H1 (cell line): ENCODE measurements around the gene DPH1. TPM values are rescaled to one million over a fixed set of nuclear protein-coding genes. Genes with fewer than 3 reads are reported as not detected.
A peak's percentile ranks its signal among the peaks of the same experiment; 100 is the strongest.

ENCODE experiments used
- CTCF ChIA-PET: fragments of 300-600 bp; sonication (Branson Sonifier 250); formaldehyde crosslinking; loops from one replicate; lab custom pipeline; 2021; ENCODE audit not compliant: partially characterized antibody; lab: Charles Lee
- POLR2A ChIA-PET: fragments of 300-600 bp; sonication (Branson Sonifier 250); formaldehyde crosslinking; loops from one replicate; lab custom pipeline; 2021; ENCODE audit warnings: inconsistent platforms; ENCODE audit not compliant: partially characterized antibody; lab: Charles Lee
- DNase-seq, 2 experiments: peaks; one replicate each; pipeline versions ENCODE4 v3.0.0 to v3.0.0-alpha.2; 2010 to 2022; ENCODE audit warnings: low spot score in 2 of 2, low read depth in 1 of 2, mixed read lengths in 1 of 2
- FAIRE-seq: peaks from 2 replicates; lab custom pipeline; 2011; peaks lifted over from hg19 to GRCh38; lab: Jason Lieb, UNC
- H2AFZ ChIP-seq: 2 replicates; pipeline ENCODE4 v1.8.1; 2012; ENCODE audit warnings: low read length, inconsistent platforms
- H2AK5ac ChIP-seq: 2 replicates; pipeline ENCODE4 v1.6.1; 2013; ENCODE audit warnings: low read depth, low read length
- H2BK120ac ChIP-seq: replicated peaks from 2 replicates; pipeline ENCODE3; 2013; ENCODE audit warnings: low read depth, low read length, inconsistent platforms
- H2BK12ac ChIP-seq: 2 replicates; pipeline ENCODE4 v1.6.1; 2013; ENCODE audit warnings: low read depth, low read length
- H2BK15ac ChIP-seq: 2 replicates; pipeline ENCODE4 v1.6.1; 2013; ENCODE audit warnings: low read length
- H2BK20ac ChIP-seq: 2 replicates; pipeline ENCODE4 v1.6.1; 2013; ENCODE audit warnings: low read length
- H2BK5ac ChIP-seq: 2 replicates; pipeline ENCODE4 v1.6.1; 2013; ENCODE audit warnings: low read depth, low read length
- H3K14ac ChIP-seq: 2 replicates; pipeline ENCODE4 v1.6.1; 2013; ENCODE audit warnings: inconsistent platforms; ENCODE audit not compliant: insufficient read length
- H3K18ac ChIP-seq: 2 replicates; pipeline ENCODE4 v1.6.1; 2013; ENCODE audit warnings: low read length; ENCODE audit errors: extremely low read depth
- H3K23ac ChIP-seq: 2 replicates; pipeline ENCODE4 v1.6.1; 2013; ENCODE audit warnings: inconsistent platforms; ENCODE audit not compliant: insufficient read length
- H3K23me2 ChIP-seq: 2 replicates; pipeline ENCODE4 v1.6.1; 2013; ENCODE audit warnings: low read depth, low read length
- H3K27ac ChIP-seq: 2 replicates; pipeline ENCODE4 v1.6.1; 2011; ENCODE audit warnings: low read depth, low read length, inconsistent platforms
- H3K27me3 ChIP-seq, 4 experiments: replicated peaks in 1 of 4; 1 replicate in 1 of 4; 2 replicates in 3 of 4; pipeline versions ENCODE4 v1.6.1 to v1.8.1; 2011 to 2013; ENCODE audit warnings: low read length in 3 of 4, mild to moderate bottlenecking in 3 of 4, inconsistent platforms in 2 of 4, mixed read lengths in 2 of 4, moderate library complexity in 1 of 4; ENCODE audit not compliant: control insufficient read depth in 3 of 4, insufficient read depth in 3 of 4; ENCODE audit errors: extremely low read depth in 1 of 4
- H3K36me3 ChIP-seq, 4 experiments: 2 replicates each; pipeline versions ENCODE4 v1.6.1 to v1.8.1; 2011 to 2013; ENCODE audit warnings: mild to moderate bottlenecking in 4 of 4, low read length in 3 of 4, moderate library complexity in 2 of 4, control low read depth in 1 of 4, inconsistent platforms in 1 of 4; ENCODE audit not compliant: insufficient read depth in 4 of 4, control insufficient read depth in 2 of 4
- H3K4ac ChIP-seq: replicated peaks from 2 replicates; pipeline ENCODE3; 2013; ENCODE audit warnings: low read length, low read depth, mixed read lengths, inconsistent platforms; ENCODE audit not compliant: insufficient read length
- H3K4me1 ChIP-seq, 4 experiments: replicated peaks in 1 of 4; 1 replicate in 1 of 4; 2 replicates in 3 of 4; pipeline versions ENCODE4 v1.6.1 to v1.8.1; 2011 to 2013; ENCODE audit warnings: low read length in 3 of 4, inconsistent platforms in 2 of 4, mixed read lengths in 1 of 4; ENCODE audit not compliant: insufficient read depth in 4 of 4, control insufficient read depth in 3 of 4
- H3K4me2 ChIP-seq, 2 experiments: 2 replicates each; pipeline versions ENCODE4 v1.6.1 to v1.8.1; 2011 to 2013; ENCODE audit warnings: low read depth in 2 of 2, low read length in 2 of 2, control low read depth in 1 of 2, inconsistent platforms in 1 of 2, mild to moderate bottlenecking in 1 of 2; ENCODE audit not compliant: insufficient read depth in 1 of 2
- H3K4me3 ChIP-seq, 4 experiments: fragments of 200-600, 300-600 bp in 1 of 4; sonication (generic), shearing (Covaris generic), sonication (Bioruptor Twin) in 1 of 4; 2 replicates each; pipeline versions ENCODE4 v1.5.1 to v1.8.1; 2011 to 2016; ENCODE audit warnings: low read length in 4 of 4, low read depth in 3 of 4, control low read depth in 2 of 4, inconsistent platforms in 2 of 4, mild to moderate bottlenecking in 2 of 4, mixed read lengths in 1 of 4, moderate library complexity in 1 of 4; ENCODE audit not compliant: insufficient read depth in 2 of 4; ENCODE audit errors: extremely low read depth in 1 of 4
- H3K56ac ChIP-seq: replicated peaks from 2 replicates; pipeline ENCODE3; 2013; ENCODE audit warnings: low read depth, mild to moderate bottlenecking, mixed read lengths, low read length, inconsistent platforms; ENCODE audit not compliant: insufficient read length
- H3K79me1 ChIP-seq: 2 replicates; pipeline ENCODE4 v1.6.1; 2013; ENCODE audit warnings: low read depth, low read length, control low read depth
- H3K79me2 ChIP-seq, 2 experiments: 2 replicates each; pipeline versions ENCODE4 v1.6.1 to v1.8.1; 2012 to 2013; ENCODE audit warnings: low read length in 2 of 2, mild to moderate bottlenecking in 2 of 2, inconsistent platforms in 1 of 2; ENCODE audit not compliant: insufficient read depth in 2 of 2, control insufficient read depth in 1 of 2
- H3K9ac ChIP-seq, 4 experiments: replicated peaks in 1 of 4; 1 replicate in 1 of 4; 2 replicates in 3 of 4; pipeline versions ENCODE4 v1.6.1 to v1.8.1; 2011 to 2013; ENCODE audit warnings: low read depth in 3 of 4, low read length in 3 of 4, control low read depth in 2 of 4, mild to moderate bottlenecking in 2 of 4, moderate library complexity in 2 of 4, inconsistent platforms in 1 of 4; ENCODE audit errors: extremely low read depth in 1 of 4
- H3K9me3 ChIP-seq, 2 experiments: 2 replicates each; pipeline versions ENCODE4 v1.6.1 to v1.8.1; 2012 to 2013; ENCODE audit warnings: mild to moderate bottlenecking in 2 of 2, moderate library complexity in 2 of 2, control low read depth in 1 of 2, inconsistent platforms in 1 of 2, low read depth in 1 of 2, low read length in 1 of 2, mixed read lengths in 1 of 2; ENCODE audit not compliant: insufficient read depth in 2 of 2
- H4K20me1 ChIP-seq, 2 experiments: replicated peaks in 1 of 2; 2 replicates each; pipeline versions ENCODE3 to v1.8.1; 2011 to 2013; ENCODE audit warnings: inconsistent platforms in 2 of 2, low read length in 2 of 2, mild to moderate bottlenecking in 1 of 2; ENCODE audit not compliant: insufficient read depth in 2 of 2, control insufficient read depth in 1 of 2
- H4K5ac ChIP-seq: 2 replicates; pipeline ENCODE4 v1.6.1; 2013; ENCODE audit warnings: low read length, low read depth, mixed read lengths, inconsistent platforms; ENCODE audit not compliant: insufficient read length
- H4K8ac ChIP-seq: 2 replicates; pipeline ENCODE4 v1.8.0; 2013; ENCODE audit warnings: mild to moderate bottlenecking, moderate library complexity, low read length, inconsistent platforms; ENCODE audit not compliant: insufficient read depth; ENCODE audit errors: extremely low read depth
- H4K91ac ChIP-seq: replicated peaks from 2 replicates; pipeline ENCODE3; 2013; ENCODE audit warnings: low read length, mixed read lengths, inconsistent platforms; ENCODE audit not compliant: insufficient read length
- BCL11A ChIP-seq, 2 experiments: IDR thresholded peaks; one replicate each; pipeline ENCODE4 v1.6.1; 2011; ENCODE audit warnings: low read depth in 2 of 2, low read length in 2 of 2, mild to moderate bottlenecking in 2 of 2
- EZH2 ChIP-seq: fragments of 200-600 bp; sonication (generic); IDR thresholded peaks from 2 replicates; pipeline ENCODE4 v1.7.1; 2012; ENCODE audit warnings: low read depth, mild to moderate bottlenecking, moderate library complexity, low read length, inconsistent platforms; ENCODE audit not compliant: severe bottlenecking
- FOSL1 ChIP-seq: IDR thresholded peaks from 2 replicates; pipeline ENCODE4 v1.6.1; 2011; ENCODE audit warnings: mild to moderate bottlenecking, low read depth, low read length, moderate library complexity; ENCODE audit not compliant: insufficient read depth
- GABPA ChIP-seq: IDR thresholded peaks from 2 replicates; pipeline ENCODE4 v1.6.1; 2011; ENCODE audit warnings: mild to moderate bottlenecking, low read length, moderate library complexity, borderline replicate concordance; ENCODE audit not compliant: insufficient read depth
- NRF1 ChIP-seq: IDR thresholded peaks from 2 replicates; pipeline ENCODE4 v1.6.1; 2011; ENCODE audit warnings: mild to moderate bottlenecking, low read depth, low read length, improper control_type of control experiment
- PHF8 ChIP-seq: fragments of 200-600 bp; sonication (generic); conservative IDR thresholded peaks from 2 replicates; pipeline ENCODE4 v1.7.1; 2012; ENCODE audit warnings: low read depth, mild to moderate bottlenecking, inconsistent platforms, low read length, moderate library complexity
- TBP ChIP-seq: IDR thresholded peaks from 2 replicates; pipeline ENCODE4 v1.6.1; 2011; ENCODE audit warnings: low read depth, low read length, improper control_type of control experiment
- WGBS, 2 experiments: shearing (Covaris generic) in 1 of 2; methylation state at CpG; one replicate each; pipeline versions ENCODE4 v1.1.6 to v1.1.7; 2013 to 2015; ENCODE audit warnings: low lambda C conversion rate in 2 of 2, mixed read lengths in 2 of 2, inconsistent platforms in 1 of 2, low coverage in 1 of 2, missing lambda C conversion rate in 1 of 2; ENCODE audit not compliant: insufficient replicate concordance in 2 of 2, insufficient coverage in 1 of 2, insufficient read length in 1 of 2; ENCODE audit errors: extremely low coverage in 1 of 2, missing lambda C conversion rate in 1 of 2; 5-methylcytosine and 5-hydroxymethylcytosine counted together
- polyA plus RNA-seq, 7 experiments: library from polyadenylated mRNA; depleted of rRNA in 3 of 7; stranded (reverse) in 5 of 7; unstranded in 2 of 7; fragments of >200 nt in 5 of 7; fragments of 200-250 nt in 2 of 7; gene quantifications; 1 replicate in 5 of 7; 2 replicates in 1 of 7; 4 replicates in 1 of 7; pipeline versions ENCODE4 v1.2.1 to v1.2.3, GENCODE V29; 2011 to 2013; ENCODE audit warnings: missing spikeins in 2 of 7, mixed read lengths in 2 of 7
- total RNA-seq: library from RNA; stranded (reverse); fragmentation: NEBNext Ultra II Directional; extraction: Animal tissue kit (Norgen Biotek cat#: 25700); gene quantifications from 2 replicates; pipeline ENCODE4 v1.2.1, GENCODE V29; 2021
- TF ChIP-seq, protein P1 (sequence below): IDR thresholded peaks from 2 replicates; pipeline ENCODE4 v1.6.1; 2012; ENCODE audit warnings: low read length, inconsistent platforms

DPH1 gene
- total and polyA plus RNA-seq, 2 of the 8 experiments (the other 6 are each of a cell fraction or from before 2014, with no cell fraction given) = 24.9 to 30.0 TPM

GRCh38 chr17:2084036-2084765 is 54.2 kb downstream of the DPH1 start:
- Histone ChIP-seq H3K27me3 (no peaks in the 10 kb centered on the region), H3K36me3 (peaks cover 0 to 5% (median 1%) of the 10 kb centered on the region in 4 experiments; a peak in 3 of 8 replicates), H3K79me2 (no peaks in the 10 kb centered on the region), H4K5ac (no peak overlapping the region), H3K4me3 (no peak overlapping the region), H3K4me1 (0 out of 7 replicates have a peak, but pooled peaks cover 0 to 3% (median 0%) of the 10 kb centered on the region in 4 experiments), H4K20me1 (peaks cover 0 to 3% of the 10 kb centered on the region in 2 experiments), H3K4ac (no peak overlapping the region), H3K4me2 (no peak overlapping the region), H3K56ac (no peak overlapping the region), H4K8ac (no peak overlapping the region), H3K23me2 (no peaks in the 10 kb centered on the region), H2BK15ac (no peak overlapping the region), H3K23ac (no peak overlapping the region), H3K27ac (no peak overlapping the region), H4K91ac (no peak overlapping the region), H2AK5ac (no peak overlapping the region), H2AFZ (no peak overlapping the region), H2BK20ac (no peak overlapping the region), H2BK12ac (no peak overlapping the region), H2BK5ac (peak overlapping the region; percentile 26; the same call in 1 of the 2 replicates), H3K9me3 (no peaks in the 10 kb centered on the region), H3K9ac (no peak overlapping the region), H3K18ac (no peak overlapping the region), H3K79me1 (no peaks in the 10 kb centered on the region), H2BK120ac (no peak overlapping the region), H3K14ac (no peak overlapping the region)
- FAIRE-seq = no peak
- WGBS, 2 experiments = 89% methylated on average over 8 of the region's 8 CpGs; no CpG with 5 or more reads in 1 of the 2 experiments
- no peak for DNase-seq
- CTCF ChIA-PET = interaction anchor here (0.5 to 3.9 kb wide), 13 partner anchors 9 to 200 kb away, joined by 3 to 21 read pairs (median 6); partner anchors contain the start of gene HIC1
- POLR2A ChIA-PET = no interaction called here
- TF ChIP-seq GABPA (no peak), NRF1 (no peak), TBP (no peak), FOSL1 (no peak), EZH2 (no peak), PHF8 (no peak), BCL11A (IDR thresholded peaks at IDR 0.05; ENCODE audit: low read depth in 2 of 2, low read length in 2 of 2) (no peak)
- TF ChIP-seq, protein P1, sequence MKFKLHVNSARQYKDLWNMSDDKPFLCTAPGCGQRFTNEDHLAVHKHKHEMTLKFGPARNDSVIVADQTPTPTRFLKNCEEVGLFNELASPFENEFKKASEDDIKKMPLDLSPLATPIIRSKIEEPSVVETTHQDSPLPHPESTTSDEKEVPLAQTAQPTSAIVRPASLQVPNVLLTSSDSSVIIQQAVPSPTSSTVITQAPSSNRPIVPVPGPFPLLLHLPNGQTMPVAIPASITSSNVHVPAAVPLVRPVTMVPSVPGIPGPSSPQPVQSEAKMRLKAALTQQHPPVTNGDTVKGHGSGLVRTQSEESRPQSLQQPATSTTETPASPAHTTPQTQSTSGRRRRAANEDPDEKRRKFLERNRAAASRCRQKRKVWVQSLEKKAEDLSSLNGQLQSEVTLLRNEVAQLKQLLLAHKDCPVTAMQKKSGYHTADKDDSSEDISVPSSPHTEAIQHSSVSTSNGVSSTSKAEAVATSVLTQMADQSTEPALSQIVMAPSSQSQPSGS = no peak
